22Rv1 (cell line): ENCODE measurements around the gene GALNT17.
"Not testable (repeated sequence)": the region's sequence is repeated elsewhere in the genome, so short reads cannot be mapped to it uniquely, and the experiment has no call there.

ENCODE experiments used
- H3K27ac ChIP-seq: fragments of 450-650 bp; 2 replicates; pipeline ENCODE4 v1.5.1; 2017
- ZFX ChIP-seq: fragments of 450-650 bp; IDR thresholded peaks from 2 replicates; pipeline ENCODE4 v1.6.1; 2017; ENCODE audit warnings: antibody characterized with exemption, borderline replicate concordance
- TF ChIP-seq, protein P1 (sequence below): fragments of 450-650 bp; IDR thresholded peaks from 2 replicates; pipeline ENCODE4 v1.5.1; 2017; ENCODE audit warnings: mild to moderate bottlenecking

The GALNT17 gene

GRCh38 chr7:71243736-71244410 is 111.9 kb downstream of the GALNT17 start:
- H3K27ac ChIP-seq, result no peak overlapping the region
- TF ChIP-seq ZFX, result no peak

- no peak overlapping the region for H3K27ac ChIP-seq
- TF ChIP-seq, protein P1, sequence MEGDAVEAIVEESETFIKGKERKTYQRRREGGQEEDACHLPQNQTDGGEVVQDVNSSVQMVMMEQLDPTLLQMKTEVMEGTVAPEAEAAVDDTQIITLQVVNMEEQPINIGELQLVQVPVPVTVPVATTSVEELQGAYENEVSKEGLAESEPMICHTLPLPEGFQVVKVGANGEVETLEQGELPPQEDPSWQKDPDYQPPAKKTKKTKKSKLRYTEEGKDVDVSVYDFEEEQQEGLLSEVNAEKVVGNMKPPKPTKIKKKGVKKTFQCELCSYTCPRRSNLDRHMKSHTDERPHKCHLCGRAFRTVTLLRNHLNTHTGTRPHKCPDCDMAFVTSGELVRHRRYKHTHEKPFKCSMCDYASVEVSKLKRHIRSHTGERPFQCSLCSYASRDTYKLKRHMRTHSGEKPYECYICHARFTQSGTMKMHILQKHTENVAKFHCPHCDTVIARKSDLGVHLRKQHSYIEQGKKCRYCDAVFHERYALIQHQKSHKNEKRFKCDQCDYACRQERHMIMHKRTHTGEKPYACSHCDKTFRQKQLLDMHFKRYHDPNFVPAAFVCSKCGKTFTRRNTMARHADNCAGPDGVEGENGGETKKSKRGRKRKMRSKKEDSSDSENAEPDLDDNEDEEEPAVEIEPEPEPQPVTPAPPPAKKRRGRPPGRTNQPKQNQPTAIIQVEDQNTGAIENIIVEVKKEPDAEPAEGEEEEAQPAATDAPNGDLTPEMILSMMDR, result no peak
- TF ChIP-seq ZFX, result no peak
Observed at GRCh38 chr7:71245038-71245437, 113.1 kb downstream of the GALNT17 start.

DNA sequence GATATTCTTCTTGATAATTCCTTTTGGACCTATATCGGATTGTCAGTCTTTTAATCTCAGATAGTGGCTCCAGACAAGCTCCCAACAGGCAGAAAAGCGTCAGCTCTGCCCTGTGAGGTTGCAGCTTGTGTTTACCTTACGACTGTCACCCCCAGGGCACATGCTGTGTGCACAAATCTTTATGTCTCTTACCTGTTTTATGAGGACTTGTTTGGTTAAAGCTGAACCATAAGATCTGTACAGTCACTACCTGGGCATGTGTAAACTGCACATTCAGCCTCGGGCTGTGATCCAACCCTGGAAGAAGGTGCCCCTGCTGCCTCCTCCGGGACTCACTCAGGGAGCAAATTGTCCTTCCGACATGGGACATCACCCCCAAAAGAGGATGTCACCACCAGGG is 119.8 kb downstream of the GALNT17 start:
- TF ChIP-seq, protein P1, result no peak
- TF ChIP-seq ZFX, result no peak
- no peak overlapping the region for H3K27ac ChIP-seq

GRCh38 chr7:71254751-71255150 is 122.8 kb downstream of the GALNT17 start:
- no peak overlapping the region for H3K27ac ChIP-seq
- TF ChIP-seq, protein P1, result no peak
- TF ChIP-seq ZFX, result no peak

DNA sequence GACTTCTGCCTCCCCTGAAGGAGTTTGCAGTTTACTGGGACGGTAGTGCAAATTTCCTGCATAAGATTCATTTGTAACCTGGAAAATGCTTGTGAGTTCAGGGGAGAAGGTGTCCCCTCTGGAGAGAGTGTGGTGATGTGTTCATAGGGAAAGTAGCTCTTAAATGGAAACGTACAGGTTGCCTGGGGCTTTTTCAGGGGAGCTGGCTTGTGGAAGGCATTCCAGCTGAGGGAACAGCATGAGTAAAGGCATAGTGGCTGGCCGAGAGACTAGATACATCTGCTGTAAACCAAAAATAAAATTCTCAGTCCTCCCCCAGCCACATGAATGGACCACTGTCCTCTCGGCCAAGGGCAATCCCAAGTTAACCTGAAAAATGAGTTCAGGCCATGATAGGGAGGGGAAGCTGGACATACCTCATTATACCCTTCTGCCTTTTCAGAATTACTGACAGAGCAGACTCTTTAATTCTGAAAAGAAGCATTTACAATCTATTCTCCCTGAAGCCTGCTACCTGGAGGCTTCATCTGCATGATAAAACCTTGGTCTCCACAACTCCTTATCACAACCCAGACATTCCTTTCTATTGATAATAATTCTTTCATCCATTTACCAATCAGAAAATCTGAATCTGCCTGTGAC is 123.7 kb downstream of the GALNT17 start:
- no peak for TF ChIP-seq ZFX
- TF ChIP-seq, protein P1, result no peak
- no peak overlapping the region for H3K27ac ChIP-seq

- TF ChIP-seq ZFX, result no peak
- TF ChIP-seq, protein P1, result no peak
- H3K27ac ChIP-seq, result no peak overlapping the region
Observed at GRCh38 chr7:71261066-71261465, 129.1 kb downstream of the GALNT17 start.

- H3K27ac ChIP-seq, result not testable (repeated sequence)
Observed at GRCh38 chr7:71262834-71263233, 130.9 kb downstream of the GALNT17 start.

- H3K27ac ChIP-seq, result no peak overlapping the region
- TF ChIP-seq ZFX, result no peak
- TF ChIP-seq, protein P1, result no peak
Observed at GRCh38 chr7:71264005-71264404, 132.1 kb downstream of the GALNT17 start.
